ENCODE measurements around the gene ETHE1.
"Not testable (repeated sequence)": the region's sequence is repeated elsewhere in the genome, so short reads cannot be mapped to it uniquely, and the experiment has no call there.

Gene ETHE1

DNA sequence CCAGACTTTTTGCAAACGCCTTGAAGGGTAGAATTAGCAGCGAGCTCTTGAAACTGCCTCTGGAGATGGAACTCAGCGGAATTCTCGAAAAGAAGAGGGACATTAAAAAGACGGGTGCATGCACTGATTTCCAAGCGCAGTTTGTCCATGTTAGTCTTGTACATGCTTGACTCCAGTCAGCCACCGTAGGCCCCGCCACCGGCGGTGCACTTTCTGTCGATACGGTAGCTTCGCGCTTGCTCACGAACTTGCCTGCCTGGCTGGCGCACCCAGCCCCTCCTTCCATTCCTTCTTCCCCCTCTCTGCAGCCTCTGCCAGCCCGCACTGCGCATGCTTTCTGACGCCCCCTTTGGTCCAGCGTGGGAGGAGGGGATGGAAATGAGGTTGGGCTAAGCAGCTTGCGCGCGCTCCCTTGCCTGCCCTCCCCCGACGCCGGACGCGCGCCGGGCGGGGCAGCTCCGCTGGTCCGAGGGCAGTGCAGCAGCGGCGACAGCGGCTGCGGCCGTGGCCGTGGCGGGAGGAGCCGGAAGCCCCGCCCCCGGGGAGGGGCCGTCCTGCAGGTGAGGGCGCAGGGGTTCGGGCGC, 6.1 kb upstream of the ETHE1 start, which contains the start of gene ZNF575:
TSS of gene ZNF575 (plus strand) at position 227 of the 584 bp plus-strand sequence. CDS start 1,235 bp downstream, outside the sequence.
- peak within 1 kb of the TSS; percentile 44 for H3K4me3 ChIP-seq (ENCODE audit: low read length)
- TF ChIP-seq, protein P1, sequence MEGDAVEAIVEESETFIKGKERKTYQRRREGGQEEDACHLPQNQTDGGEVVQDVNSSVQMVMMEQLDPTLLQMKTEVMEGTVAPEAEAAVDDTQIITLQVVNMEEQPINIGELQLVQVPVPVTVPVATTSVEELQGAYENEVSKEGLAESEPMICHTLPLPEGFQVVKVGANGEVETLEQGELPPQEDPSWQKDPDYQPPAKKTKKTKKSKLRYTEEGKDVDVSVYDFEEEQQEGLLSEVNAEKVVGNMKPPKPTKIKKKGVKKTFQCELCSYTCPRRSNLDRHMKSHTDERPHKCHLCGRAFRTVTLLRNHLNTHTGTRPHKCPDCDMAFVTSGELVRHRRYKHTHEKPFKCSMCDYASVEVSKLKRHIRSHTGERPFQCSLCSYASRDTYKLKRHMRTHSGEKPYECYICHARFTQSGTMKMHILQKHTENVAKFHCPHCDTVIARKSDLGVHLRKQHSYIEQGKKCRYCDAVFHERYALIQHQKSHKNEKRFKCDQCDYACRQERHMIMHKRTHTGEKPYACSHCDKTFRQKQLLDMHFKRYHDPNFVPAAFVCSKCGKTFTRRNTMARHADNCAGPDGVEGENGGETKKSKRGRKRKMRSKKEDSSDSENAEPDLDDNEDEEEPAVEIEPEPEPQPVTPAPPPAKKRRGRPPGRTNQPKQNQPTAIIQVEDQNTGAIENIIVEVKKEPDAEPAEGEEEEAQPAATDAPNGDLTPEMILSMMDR (conservative IDR thresholded peaks at IDR 0.05; ENCODE audit: low read depth, low read length) = no peak
- peak; percentile 81 for DNase-seq (ENCODE audit: low read depth)

DNA sequence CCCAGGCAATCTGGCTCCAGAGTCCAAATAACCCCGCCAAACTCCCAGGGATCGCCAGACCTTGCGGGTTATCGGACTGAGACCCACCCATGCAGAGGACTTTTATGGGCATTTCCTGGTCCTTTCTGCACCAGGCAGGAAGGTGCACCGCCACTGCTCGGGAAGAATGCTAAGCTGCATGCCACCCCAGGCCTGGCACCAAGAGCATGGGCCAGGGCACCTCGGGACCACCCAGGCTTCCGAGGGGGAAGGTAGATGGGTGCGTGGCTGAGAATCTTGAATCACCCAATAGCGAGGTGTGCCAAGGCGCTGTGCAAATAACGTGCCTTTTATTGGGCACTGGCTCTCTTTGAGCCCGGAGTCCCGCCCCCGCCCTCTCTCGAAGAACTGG, 5.6 kb upstream of the ETHE1 start:
- TF ChIP-seq, protein P1 (conservative IDR thresholded peaks at IDR 0.05; ENCODE audit: low read depth, low read length) = no peak
- peak; percentile 54 for DNase-seq (ENCODE audit: low read depth)

GRCh38 chr19:43527860-43528622, 1.0 kb upstream of the ETHE1 start:
- no peak overlapping the region for H3K4me3 ChIP-seq (ENCODE audit: low read length)
- TF ChIP-seq, protein P1 (conservative IDR thresholded peaks at IDR 0.05; ENCODE audit: low read depth, low read length) = no peak
- no peak for DNase-seq (ENCODE audit: low read depth)

More for the DNA sequence above, 5.6 kb upstream of the ETHE1 start:
- H3K4me3 ChIP-seq (ENCODE audit: low read length) = peak overlapping the region; percentile 43

DNA sequence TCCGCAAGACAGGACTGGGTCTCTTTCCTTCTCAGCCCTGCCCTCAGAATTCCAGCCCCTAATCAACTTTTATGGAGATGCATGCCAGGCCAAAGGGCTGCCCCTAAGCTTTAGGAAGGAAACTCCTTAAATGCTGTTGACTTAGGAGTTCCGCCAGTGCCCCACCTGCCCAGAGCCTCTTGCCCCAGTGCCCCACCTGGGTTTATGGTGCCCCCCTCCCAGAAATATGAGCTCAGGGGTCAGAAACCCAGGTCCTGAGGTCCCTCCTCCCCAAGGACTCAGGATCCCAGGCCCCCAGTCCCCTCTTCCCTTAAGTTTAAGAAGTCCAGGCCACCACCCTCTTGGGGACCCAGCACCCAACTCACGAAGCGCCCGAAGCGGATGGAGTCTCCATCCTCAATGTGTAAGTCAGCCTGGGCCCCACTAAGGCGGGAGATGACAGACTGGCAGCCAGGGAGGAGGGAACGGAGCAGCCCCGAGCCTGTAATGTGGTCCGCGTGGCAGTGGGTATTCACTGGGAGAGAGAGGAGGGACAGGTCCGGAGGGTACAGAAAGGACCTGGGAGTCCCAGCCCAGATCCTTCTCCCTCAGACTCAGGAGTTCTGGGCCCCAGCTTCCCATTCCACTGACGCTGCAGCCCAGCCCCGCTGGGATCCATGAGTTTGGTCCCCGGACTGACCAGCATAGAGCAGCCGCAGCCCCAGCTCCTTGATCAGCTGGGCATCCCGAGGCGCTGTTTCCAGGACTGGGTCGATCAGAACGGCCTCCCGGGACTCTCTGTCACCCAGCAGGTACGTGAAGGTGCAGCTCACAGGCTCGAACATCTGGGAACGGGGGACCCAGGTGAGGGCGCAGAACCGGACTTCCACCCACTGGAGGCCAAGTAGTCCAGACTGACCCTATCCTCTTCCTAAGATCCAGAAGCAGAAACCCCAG, 897 bp downstream of the ETHE1 start:
- no peak for DNase-seq (ENCODE audit: low read depth)
- H3K4me3 ChIP-seq (ENCODE audit: low read length) = peak overlapping the region; percentile 90
- TF ChIP-seq, protein P1 (conservative IDR thresholded peaks at IDR 0.05; ENCODE audit: low read depth, low read length) = no peak

DNA sequence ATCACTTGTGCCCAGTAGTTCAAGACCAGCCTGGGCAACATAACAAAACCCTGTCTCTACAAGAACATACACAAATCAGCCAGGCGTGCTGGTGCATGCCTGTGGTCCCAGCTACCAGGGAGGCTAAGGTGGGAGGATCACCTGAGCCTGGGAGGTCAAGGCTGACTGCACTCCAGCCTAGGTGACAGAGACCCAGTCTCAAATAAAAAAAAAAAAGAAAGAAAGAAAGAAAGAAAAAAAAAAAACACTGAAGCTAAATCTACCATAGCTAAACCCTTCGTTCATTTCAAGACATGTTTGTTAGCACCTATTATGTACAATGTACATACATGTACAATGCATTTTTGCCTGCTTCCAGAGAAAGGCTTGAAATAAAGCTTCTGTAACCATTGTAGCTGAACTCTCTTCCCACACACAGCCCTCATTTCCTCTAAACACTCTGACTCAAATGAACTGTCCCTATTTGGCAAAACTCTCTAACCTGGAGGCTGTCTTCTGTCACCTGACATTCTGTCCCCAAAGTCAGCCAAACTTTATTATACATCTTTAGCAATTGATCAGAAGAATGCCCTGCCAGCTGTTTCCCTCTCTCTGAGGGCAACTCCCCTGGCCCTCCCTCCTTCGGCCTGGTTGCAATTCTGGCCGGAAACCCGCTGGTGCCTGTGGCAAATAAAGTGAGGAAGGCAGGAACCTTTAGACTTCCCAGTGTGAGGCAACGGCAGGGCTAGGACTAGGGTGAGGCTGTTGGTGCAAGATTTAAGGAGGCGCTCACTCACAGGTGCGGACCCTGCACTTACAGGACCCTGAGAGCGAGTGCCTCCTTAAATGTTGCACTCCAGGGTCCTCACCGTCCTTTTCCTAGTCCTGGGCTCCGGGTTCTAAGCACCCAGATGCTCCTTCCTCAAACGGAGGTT, 1.8 kb downstream of the ETHE1 start:
- TF ChIP-seq, protein P1 (conservative IDR thresholded peaks at IDR 0.05; ENCODE audit: low read depth, low read length) = no peak
- peak overlapping the region; percentile 90 for H3K4me3 ChIP-seq (ENCODE audit: low read length)
- DNase-seq (ENCODE audit: low read depth) = no peak

DNA sequence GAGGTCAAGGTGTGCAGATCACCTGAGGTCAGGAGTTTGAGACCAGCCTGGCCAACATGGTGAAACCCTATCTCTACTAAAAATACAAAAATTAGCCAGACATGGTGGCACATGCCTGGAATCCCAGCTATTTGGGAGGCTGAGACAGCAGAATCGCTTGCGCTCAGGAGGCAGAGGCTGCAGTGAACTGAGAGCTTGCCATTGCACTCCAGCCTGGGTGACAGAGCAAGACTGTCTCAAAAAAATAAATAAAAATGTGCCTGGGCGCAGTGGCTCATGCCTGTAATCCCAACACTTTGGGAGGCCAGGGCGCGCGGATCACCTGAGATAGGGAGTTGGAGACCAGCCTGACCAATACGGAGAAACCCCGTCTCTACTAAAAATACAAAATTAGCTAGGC, 3.3 kb downstream of the ETHE1 start:
- DNase-seq (ENCODE audit: low read depth); H3K4me3 ChIP-seq (ENCODE audit: low read length): not testable (repeated sequence)

Measured in retinal pigment epithelial cell (primary cell).